ENCODE results near the gene TRNT1. TPM values are rescaled to one million over a fixed set of nuclear protein-coding genes. Genes with fewer than 3 reads are reported as not detected.

Gene TRNT1
- total RNA-seq, 3 donors from 2014 or later, result 21.5 to 25.1 (median 24.3) TPM

GRCh38 chr3:3117651-3118050 is 9.1 kb upstream of the TRNT1 start:
- ATAC-seq (no peak), DNase-seq (no peak)
- intact Hi-C loops (cut with DNase I, micrococcal nuclease), result no loop called here
- H3K36me3 ChIP-seq (ENCODE audit: low read depth), result no peaks in the 10 kb centered on the region
- no peaks in the 10 kb centered on the region for H3K4me1 ChIP-seq (ENCODE audit: low read depth)
- no peaks in the 10 kb centered on the region for H3K9me3 ChIP-seq
- H3K4me3 ChIP-seq, result no peak overlapping the region
- no peak for TF ChIP-seq CTCF (IDR thresholded peaks at IDR 0.05)

DNA sequence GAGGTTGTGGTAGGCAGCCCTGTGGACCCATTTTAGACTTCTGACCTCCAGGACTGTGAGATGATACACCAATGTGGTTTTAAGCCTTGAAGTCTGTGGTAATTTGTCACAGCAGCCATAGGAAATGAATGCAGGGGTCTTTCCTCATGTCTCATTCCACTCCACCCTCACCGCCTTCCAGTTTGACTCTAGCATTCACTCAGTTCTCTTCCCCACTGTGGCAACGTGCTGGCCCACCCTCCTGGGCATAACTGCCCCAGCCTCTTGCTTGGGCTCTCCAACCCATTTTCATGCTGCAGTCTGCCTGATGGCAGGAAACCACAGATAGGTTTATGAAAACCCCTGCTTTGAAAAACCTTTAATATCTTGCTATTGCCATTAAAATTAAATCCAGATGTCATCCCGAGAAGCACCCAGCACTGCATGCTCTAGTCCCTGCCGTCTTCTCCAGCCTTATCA is 7.3 kb upstream of the TRNT1 start:
- H3K9me3 ChIP-seq, result no peaks in the 10 kb centered on the region
- H3K36me3 ChIP-seq (ENCODE audit: low read depth), result no peaks in the 10 kb centered on the region
- no peak for DNase-seq
- H3K4me3 ChIP-seq, result no peak overlapping the region
- H3K4me1 ChIP-seq (ENCODE audit: low read depth), result no peaks in the 10 kb centered on the region
- intact Hi-C loops (cut with DNase I, micrococcal nuclease), result no loop called here
- no peak for TF ChIP-seq CTCF (IDR thresholded peaks at IDR 0.05)
- no peak for ATAC-seq

GRCh38 chr3:3125977-3126376 is 763 bp upstream of the TRNT1 start:
- DNase-seq, result peak; percentile 7 to 58 (median 37)
- no peak overlapping the region for H3K4me3 ChIP-seq
- intact Hi-C loops (cut with DNase I, micrococcal nuclease), result no loop called here
- no peak for ATAC-seq
- TF ChIP-seq CTCF (IDR thresholded peaks at IDR 0.05), result no peak
- H3K4me1 ChIP-seq (ENCODE audit: low read depth), result peaks cover 7% of the 10 kb centered on the region
- no peaks in the 10 kb centered on the region for H3K9me3 ChIP-seq
- no peaks in the 10 kb centered on the region for H3K36me3 ChIP-seq (ENCODE audit: low read depth)

DNA sequence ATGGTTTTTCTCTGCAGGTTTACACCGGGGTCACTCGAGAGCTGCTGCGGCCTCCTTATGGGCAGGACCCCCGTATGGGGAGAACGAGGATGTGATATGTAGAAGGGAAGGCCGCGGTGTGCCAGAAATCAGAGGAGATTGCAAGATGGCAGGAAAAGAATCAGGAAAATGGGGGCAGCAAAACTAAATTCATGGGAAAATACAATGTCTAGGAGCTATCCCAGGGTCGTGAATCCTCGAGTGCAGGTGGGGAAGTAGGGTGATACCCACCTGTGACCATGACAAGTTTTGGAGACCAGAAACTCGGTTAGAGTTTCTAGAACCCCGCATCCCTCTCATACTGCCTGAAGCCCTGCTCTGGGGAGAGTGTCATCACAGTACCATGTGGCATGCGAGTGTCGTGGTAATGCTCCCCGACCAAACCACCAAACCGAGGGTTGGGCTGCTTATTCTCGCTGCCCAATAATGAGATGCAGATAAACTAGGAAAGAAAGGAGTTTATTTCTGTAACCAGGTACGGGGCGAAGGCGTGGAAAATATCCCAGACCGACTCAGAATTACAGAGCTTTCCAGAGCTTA is 781 bp downstream of the TRNT1 start:
- ATAC-seq (peak; percentile 15), DNase-seq (peak in 1 of 3 donors; percentile 10)
- H3K36me3 ChIP-seq (ENCODE audit: low read depth), result no peaks in the 10 kb centered on the region
- no peaks in the 10 kb centered on the region for H3K9me3 ChIP-seq
- no peak for TF ChIP-seq CTCF (IDR thresholded peaks at IDR 0.05)
- intact Hi-C loops (cut with DNase I, micrococcal nuclease), result no loop called here
- H3K4me1 ChIP-seq (ENCODE audit: low read depth), result peaks cover 7% of the 10 kb centered on the region
- H3K4me3 ChIP-seq, result peak overlapping the region; percentile 95

DNA sequence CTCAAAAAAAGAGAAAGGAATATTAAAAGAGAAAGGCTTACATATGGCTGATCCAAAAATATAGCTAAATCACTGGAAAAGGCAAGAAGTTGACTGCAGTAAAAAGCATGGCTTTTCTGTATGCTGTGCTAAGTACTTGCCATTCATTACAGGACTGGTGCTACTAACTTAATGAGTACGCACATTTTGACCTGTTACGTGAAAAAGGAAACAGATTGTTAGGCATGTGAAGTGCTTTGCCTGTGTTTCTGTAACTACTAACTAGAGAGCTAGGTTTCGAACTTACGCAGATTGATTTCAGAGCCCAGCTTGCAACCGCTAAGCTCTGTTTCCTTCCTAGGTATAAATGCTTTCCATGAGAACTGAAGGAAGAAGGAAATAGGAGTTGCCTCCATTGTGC is 2.8 kb downstream of the TRNT1 start:
- no peaks in the 10 kb centered on the region for H3K9me3 ChIP-seq
- intact Hi-C loops (cut with DNase I, micrococcal nuclease), result no loop called here

More for the DNA sequence above, 2.8 kb downstream of the TRNT1 start:
- Histone ChIP-seq H3K36me3 (ENCODE audit: low read depth) (no peaks in the 10 kb centered on the region), H3K4me3 (no peak overlapping the region), H3K4me1 (ENCODE audit: low read depth) (peaks cover 7% of the 10 kb centered on the region)
- no peak for ATAC-seq
- no peak for TF ChIP-seq CTCF (IDR thresholded peaks at IDR 0.05)
- no peak for DNase-seq

Measured in mucosa of descending colon (tissue), 3 donors.